ENCODE data around the gene CD86. TPM values are rescaled to one million over a fixed set of nuclear protein-coding genes. Genes with fewer than 3 reads are reported as not detected.

CD86 gene
- total and polyA plus RNA-seq, 2 of the 8 experiments (the other 6 are each of a cell fraction or from before 2014, with no cell fraction given) = 0.12 to 0.30 TPM

GRCh38 chr3:122088531-122088930, 33.4 kb downstream of the CD86 start (continued):
- TF ChIP-seq CHD7 (IDR thresholded peaks at IDR 0.05; ENCODE audit: insufficient replicate concordance, low read length) = no peak
- no peak for TF ChIP-seq NANOG (IDR thresholded peaks at IDR 0.05; ENCODE audit: insufficient read depth, low read depth, low read length, poor library complexity, severe bottlenecking)
- TF ChIP-seq CBX5 (IDR thresholded peaks at IDR 0.05; ENCODE audit: low read depth, low read length) = no peak
